ENCODE results near the gene MTERF4.

DNA sequence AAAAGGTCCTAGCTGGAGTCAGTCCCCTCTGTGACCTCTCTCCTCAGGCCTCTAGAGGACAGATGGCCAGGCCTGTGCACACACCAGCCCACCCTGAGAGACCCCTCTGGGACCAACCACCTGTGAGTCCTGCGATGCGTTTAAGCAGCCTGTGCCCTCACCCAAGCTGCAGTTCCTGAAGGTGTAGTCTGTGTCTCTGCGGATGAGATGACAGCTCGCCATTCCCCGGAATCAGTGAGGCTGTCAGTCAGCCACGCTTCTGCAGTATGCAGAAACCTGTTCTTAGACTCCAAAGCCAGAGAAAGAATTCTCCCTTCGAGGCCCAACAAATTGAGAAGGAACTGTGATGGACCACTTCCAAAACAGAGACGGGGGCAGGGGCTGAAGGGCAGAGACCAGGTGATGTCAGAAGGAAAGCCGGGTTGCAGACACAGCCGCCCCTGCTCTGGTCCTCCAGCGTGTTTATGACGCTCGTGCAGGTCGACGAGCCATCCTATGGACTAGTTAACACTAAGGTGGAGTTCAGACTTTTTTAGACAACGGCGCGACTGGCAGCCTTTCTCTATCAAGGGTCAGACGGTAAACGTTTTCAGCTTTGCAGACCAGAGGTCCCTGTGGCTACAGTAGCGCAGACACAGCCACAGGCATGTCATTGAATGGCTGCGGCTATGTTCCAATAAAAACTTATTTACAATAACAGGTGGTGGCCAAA, 10.2 kb downstream of the MTERF4 start:
- TF ChIP-seq, protein P1, sequence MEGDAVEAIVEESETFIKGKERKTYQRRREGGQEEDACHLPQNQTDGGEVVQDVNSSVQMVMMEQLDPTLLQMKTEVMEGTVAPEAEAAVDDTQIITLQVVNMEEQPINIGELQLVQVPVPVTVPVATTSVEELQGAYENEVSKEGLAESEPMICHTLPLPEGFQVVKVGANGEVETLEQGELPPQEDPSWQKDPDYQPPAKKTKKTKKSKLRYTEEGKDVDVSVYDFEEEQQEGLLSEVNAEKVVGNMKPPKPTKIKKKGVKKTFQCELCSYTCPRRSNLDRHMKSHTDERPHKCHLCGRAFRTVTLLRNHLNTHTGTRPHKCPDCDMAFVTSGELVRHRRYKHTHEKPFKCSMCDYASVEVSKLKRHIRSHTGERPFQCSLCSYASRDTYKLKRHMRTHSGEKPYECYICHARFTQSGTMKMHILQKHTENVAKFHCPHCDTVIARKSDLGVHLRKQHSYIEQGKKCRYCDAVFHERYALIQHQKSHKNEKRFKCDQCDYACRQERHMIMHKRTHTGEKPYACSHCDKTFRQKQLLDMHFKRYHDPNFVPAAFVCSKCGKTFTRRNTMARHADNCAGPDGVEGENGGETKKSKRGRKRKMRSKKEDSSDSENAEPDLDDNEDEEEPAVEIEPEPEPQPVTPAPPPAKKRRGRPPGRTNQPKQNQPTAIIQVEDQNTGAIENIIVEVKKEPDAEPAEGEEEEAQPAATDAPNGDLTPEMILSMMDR (IDR thresholded peaks at IDR 0.05; ENCODE audit: low read depth, low read length), result no peak
- TF ChIP-seq EZH2phosphoT487 (IDR thresholded peaks at IDR 0.05; ENCODE audit: low read depth), result no peak

Data from OCI-LY3 (cell line).